PFSK-1 (cell line): ENCODE measurements around the gene PXT1.

ENCODE experiments used
- POLR2AphosphoS5 ChIP-seq: IDR thresholded peaks from 2 replicates; pipeline ENCODE4 v1.6.1; 2012; ENCODE audit warnings: low read depth, mild to moderate bottlenecking, control low read depth, low read length, moderate library complexity
- TAF1 ChIP-seq: IDR thresholded peaks from 2 replicates; pipeline ENCODE4 v1.6.1; 2012; ENCODE audit warnings: low read length, control low read depth, borderline replicate concordance; ENCODE audit not compliant: insufficient read depth
- TF ChIP-seq, protein P1 (sequence below), 2 experiments: IDR thresholded peaks; 2 replicates each; pipeline versions ENCODE4 v1.6.1 to v1.8.0; 2011 to 2012; ENCODE audit warnings: low read depth in 2 of 2, low read length in 2 of 2, control low read depth in 1 of 2, inconsistent platforms in 1 of 2, mild to moderate bottlenecking in 1 of 2, moderate library complexity in 1 of 2; ENCODE audit not compliant: insufficient read depth in 1 of 2

DNA sequence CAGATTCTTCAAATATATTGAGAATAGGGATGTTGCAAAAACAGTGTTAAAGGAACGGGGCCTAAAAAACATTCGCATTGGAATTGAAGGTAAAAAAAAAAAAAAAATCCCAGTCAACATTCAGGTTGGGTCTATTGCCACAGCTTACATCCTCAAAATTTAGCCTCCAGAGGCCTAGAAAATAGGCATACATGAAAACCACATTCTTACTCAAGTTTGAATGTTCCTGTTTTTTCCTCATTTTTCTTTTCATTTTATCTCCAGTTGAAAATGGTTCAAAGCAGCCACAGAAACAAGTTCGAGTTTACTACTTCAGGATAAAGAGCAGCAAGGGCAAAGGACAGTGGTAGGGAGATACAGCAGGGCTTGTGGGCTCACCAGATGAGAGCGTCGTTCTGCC lies 42.1 kb upstream of the PXT1 start:
- TF ChIP-seq, protein P1, sequence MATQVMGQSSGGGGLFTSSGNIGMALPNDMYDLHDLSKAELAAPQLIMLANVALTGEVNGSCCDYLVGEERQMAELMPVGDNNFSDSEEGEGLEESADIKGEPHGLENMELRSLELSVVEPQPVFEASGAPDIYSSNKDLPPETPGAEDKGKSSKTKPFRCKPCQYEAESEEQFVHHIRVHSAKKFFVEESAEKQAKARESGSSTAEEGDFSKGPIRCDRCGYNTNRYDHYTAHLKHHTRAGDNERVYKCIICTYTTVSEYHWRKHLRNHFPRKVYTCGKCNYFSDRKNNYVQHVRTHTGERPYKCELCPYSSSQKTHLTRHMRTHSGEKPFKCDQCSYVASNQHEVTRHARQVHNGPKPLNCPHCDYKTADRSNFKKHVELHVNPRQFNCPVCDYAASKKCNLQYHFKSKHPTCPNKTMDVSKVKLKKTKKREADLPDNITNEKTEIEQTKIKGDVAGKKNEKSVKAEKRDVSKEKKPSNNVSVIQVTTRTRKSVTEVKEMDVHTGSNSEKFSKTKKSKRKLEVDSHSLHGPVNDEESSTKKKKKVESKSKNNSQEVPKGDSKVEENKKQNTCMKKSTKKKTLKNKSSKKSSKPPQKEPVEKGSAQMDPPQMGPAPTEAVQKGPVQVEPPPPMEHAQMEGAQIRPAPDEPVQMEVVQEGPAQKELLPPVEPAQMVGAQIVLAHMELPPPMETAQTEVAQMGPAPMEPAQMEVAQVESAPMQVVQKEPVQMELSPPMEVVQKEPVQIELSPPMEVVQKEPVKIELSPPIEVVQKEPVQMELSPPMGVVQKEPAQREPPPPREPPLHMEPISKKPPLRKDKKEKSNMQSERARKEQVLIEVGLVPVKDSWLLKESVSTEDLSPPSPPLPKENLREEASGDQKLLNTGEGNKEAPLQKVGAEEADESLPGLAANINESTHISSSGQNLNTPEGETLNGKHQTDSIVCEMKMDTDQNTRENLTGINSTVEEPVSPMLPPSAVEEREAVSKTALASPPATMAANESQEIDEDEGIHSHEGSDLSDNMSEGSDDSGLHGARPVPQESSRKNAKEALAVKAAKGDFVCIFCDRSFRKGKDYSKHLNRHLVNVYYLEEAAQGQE (IDR thresholded peaks at IDR 0.05; ENCODE audit: insufficient read depth in 1 of 2, low read depth in 2 of 2, low read length in 2 of 2) = no peak
- TF ChIP-seq POLR2AphosphoS5 (no peak), TAF1 (no peak)
